Ishikawa (cell line): ENCODE data around the gene BIK.

ENCODE experiments used
- CREB1 ChIP-seq: IDR thresholded peaks from 2 replicates; pipeline ENCODE4 v1.6.1; 2012; ENCODE audit warnings: low read depth
- RAD21 ChIP-seq: IDR thresholded peaks from 2 replicates; pipeline ENCODE4 v1.6.1; 2012; ENCODE audit warnings: low read depth
- TAF1 ChIP-seq: IDR thresholded peaks from 2 replicates; pipeline ENCODE4 v1.6.1; 2012; ENCODE audit warnings: low read depth, mild to moderate bottlenecking
- YY1 ChIP-seq: IDR thresholded peaks from 2 replicates; pipeline ENCODE4 v1.6.1; 2012; ENCODE audit warnings: low read depth
- ZBTB7A ChIP-seq: IDR thresholded peaks from 2 replicates; pipeline ENCODE4 v1.6.1; 2012; ENCODE audit warnings: low read depth

- TF ChIP-seq YY1 (no peak), RAD21 (no peak), TAF1 (no peak), CREB1 (no peak), ZBTB7A (no peak)
Measured at GRCh38 chr22:43135565-43135964, 25.0 kb downstream of the BIK start.
